K562 (cell line): Measurements from ENCODE around the gene ADAM15. TPM values are rescaled to one million over a fixed set of nuclear protein-coding genes. Genes with fewer than 3 reads are reported as not detected.

Source experiments
- ASH1L ChIP-seq: fragments of 450-650 bp; IDR thresholded peaks from 2 replicates; pipeline ENCODE4 v1.6.1; 2018; ENCODE audit warnings: borderline replicate concordance, mild to moderate bottlenecking, low read depth; ENCODE audit not compliant: partially characterized antibody
- ATF7 ChIP-seq: fragments of 450-650 bp; IDR thresholded peaks from 2 replicates; pipeline ENCODE4 v1.7.1; 2014; ENCODE audit warnings: mild to moderate bottlenecking, moderate library complexity
- EP300 ChIP-seq: IDR thresholded peaks from 2 replicates; pipeline ENCODE4 v1.6.1; 2012; ENCODE audit warnings: low read length, improper control_type of control experiment
- HCFC1 ChIP-seq: IDR thresholded peaks from 2 replicates; pipeline ENCODE4 v1.6.1; 2012; ENCODE audit warnings: low read depth, low read length, improper control_type of control experiment
- HDAC8 ChIP-seq: fragments of 450-650 bp; IDR thresholded peaks from 2 replicates; pipeline ENCODE4 v1.6.1; 2016; ENCODE audit warnings: mild to moderate bottlenecking, missing genetic modification characterization, moderate library complexity, missing compliant biosample characterization
- JUN ChIP-seq, 2 experiments: sonication (generic) in 1 of 2; formaldehyde crosslinking in 1 of 2; IDR thresholded peaks; 2 replicates each; pipeline versions ENCODE4 v1.6.1 to v1.8.0; 2012 to 2022; ENCODE audit warnings: borderline replicate concordance in 2 of 2, mild to moderate bottlenecking in 2 of 2, improper control_type of control experiment in 1 of 2, low read depth in 1 of 2, low read length in 1 of 2, missing genetic modification reagents in 1 of 2
- JUND ChIP-seq, 2 experiments: IDR thresholded peaks; 2 replicates in 1 of 2; 3 replicates in 1 of 2; pipeline ENCODE4 v1.6.1; 2011; ENCODE audit warnings: borderline replicate concordance in 2 of 2, low read depth in 2 of 2, low read length in 2 of 2, improper control_type of control experiment in 1 of 2, missing biosample characterization in 1 of 2, missing genetic modification characterization in 1 of 2, missing genetic modification reagents in 1 of 2
- KLF1 ChIP-seq: fragments of 450-650 bp; IDR thresholded peaks from 2 replicates; pipeline ENCODE4 v1.6.1; 2016; ENCODE audit warnings: missing genetic modification characterization, missing compliant biosample characterization
- MAFG ChIP-seq: fragments of 450-650 bp; conservative IDR thresholded peaks from 2 replicates; pipeline ENCODE4 v1.6.1; 2016; ENCODE audit warnings: missing genetic modification characterization, missing compliant biosample characterization
- PHB2 ChIP-seq: fragments of 450-650 bp; IDR thresholded peaks from 2 replicates; pipeline ENCODE4 v1.6.1; 2017; ENCODE audit warnings: low read depth
- RHOXF2B ChIP-seq: fragments of 250-450 bp; sonication (Bioruptor Pico); conservative IDR thresholded peaks from 2 replicates; pipeline ENCODE4 v1.5.1; 2021
- SMARCB1 ChIP-seq: IDR thresholded peaks from 2 replicates; pipeline ENCODE4 v1.6.1; 2011; ENCODE audit warnings: improper control_type of control experiment, low read depth; ENCODE audit not compliant: insufficient read length
- SP2 ChIP-seq: IDR thresholded peaks from 2 replicates; pipeline ENCODE4 v1.6.1; 2011; ENCODE audit warnings: mild to moderate bottlenecking, low read depth, low read length, moderate library complexity; ENCODE audit not compliant: poor library complexity, severe bottlenecking; ENCODE audit errors: extremely low read depth
- ZC3H8 ChIP-seq: fragments of 450-650 bp; IDR thresholded peaks from 2 replicates; pipeline ENCODE4 v1.6.1; 2017
- ZNF253 ChIP-seq: fragments of 250-450 bp; sonication (Bioruptor Pico); conservative IDR thresholded peaks from 2 replicates; pipeline ENCODE4 v1.6.1; 2021; ENCODE audit warnings: mild to moderate bottlenecking
- ZNF436 ChIP-seq: fragments of 250-450, 450-650 bp; sonication (Bioruptor Pico); formaldehyde crosslinking; IDR thresholded peaks from 2 replicates; pipeline ENCODE4 v1.7.0; 2020; ENCODE audit warnings: mild to moderate bottlenecking
- ZNF79 ChIP-seq: fragments of 250-450 bp; sonication (Bioruptor Pico); IDR thresholded peaks from 2 replicates; pipeline ENCODE4 v1.4.0; 2020; ENCODE audit warnings: low read depth, mild to moderate bottlenecking, moderate library complexity
- polyA plus RNA-seq, 8 experiments: library from polyadenylated mRNA; depleted of rRNA in 4 of 8; stranded (reverse) in 5 of 8; unstranded in 3 of 8; fragments of >200 nt; fragmentation: Nextera tagmentation in 2 of 8; fragmentation: Illumina TruSeq in 1 of 8; extraction: Ambion mirVana in 2 of 8; extraction: Trizol in 1 of 8; gene quantifications; 2 replicates each; pipeline versions ENCODE4 v1.2.1 to v1.2.3, GENCODE V29; 2011 to 2014; ENCODE audit warnings: inconsistent platforms in 1 of 8, missing spikeins in 1 of 8
- total RNA-seq, 7 experiments: library from RNA; depleted of rRNA in 6 of 7; stranded (reverse); fragments of >200 nt in 6 of 7; fragmentation: Illumina TruSeq in 2 of 7; extraction: Trizol in 2 of 7; gene quantifications; 2 replicates each; pipeline versions ENCODE4 v1.2.1 to v1.2.3, GENCODE V29; 2011 to 2021; ENCODE audit warnings: low replicate concordance in 1 of 7
- TF ChIP-seq, protein P1 (sequence below), 2 experiments: fragments of 450-650 bp in 1 of 2; sonication (generic) in 1 of 2; formaldehyde crosslinking in 1 of 2; IDR thresholded peaks in 1 of 2; conservative IDR thresholded peaks in 1 of 2; 2 replicates each; pipeline versions ENCODE4 v1.6.1 to v1.8.1; 2016 to 2023; ENCODE audit warnings: mild to moderate bottlenecking in 2 of 2, moderate library complexity in 2 of 2, inconsistent platforms in 1 of 2, missing genetic modification reagents in 1 of 2
- TF ChIP-seq, protein P2 (sequence below): sonication (generic); formaldehyde crosslinking; IDR thresholded peaks from 2 replicates; pipeline ENCODE4 v1.8.0; 2022; ENCODE audit warnings: missing genetic modification reagents, mild to moderate bottlenecking, borderline replicate concordance
- TF ChIP-seq, protein P3 (sequence below): fragments of 450-650 bp; IDR thresholded peaks from 2 replicates; pipeline ENCODE4 v1.6.1; 2016; ENCODE audit warnings: missing biosample characterization, missing genetic modification characterization
- TF ChIP-seq, protein P4 (sequence below): fragments of 250-450 bp; sonication (Bioruptor Pico); IDR thresholded peaks from 2 replicates; pipeline ENCODE4 v1.4.0; 2020; ENCODE audit warnings: borderline replicate concordance

The ADAM15 gene
- total and polyA plus RNA-seq, 9 of the 15 experiments (the other 6 are each of a cell fraction or from before 2014, with no cell fraction given) = 0.69 to 72.3 (median 32.8) TPM

DNA sequence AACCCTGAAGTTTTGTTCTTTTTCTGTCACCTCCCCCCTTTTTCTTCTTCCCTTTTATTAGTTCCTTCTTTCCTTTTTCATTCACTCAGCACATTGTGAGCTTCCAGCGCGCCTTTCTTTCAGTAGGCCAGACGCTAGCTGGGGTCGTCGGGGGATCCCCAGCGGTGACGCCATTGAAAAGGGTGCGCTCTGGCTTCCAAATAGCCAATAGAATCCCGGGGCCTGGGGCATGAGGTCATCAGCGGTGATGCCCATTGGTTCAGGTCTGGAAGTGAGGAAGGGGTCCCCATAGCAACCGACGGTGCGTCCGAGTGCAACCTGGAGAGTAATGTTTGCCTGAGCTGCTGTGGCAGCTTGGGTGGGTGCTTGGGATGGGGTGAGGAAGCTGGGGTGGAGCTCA is 20.6 kb downstream of the ADAM15 start (continued):
- TF ChIP-seq, protein P1, sequence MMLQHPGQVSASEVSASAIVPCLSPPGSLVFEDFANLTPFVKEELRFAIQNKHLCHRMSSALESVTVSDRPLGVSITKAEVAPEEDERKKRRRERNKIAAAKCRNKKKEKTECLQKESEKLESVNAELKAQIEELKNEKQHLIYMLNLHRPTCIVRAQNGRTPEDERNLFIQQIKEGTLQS (IDR thresholded peaks at IDR 0.05) = peak; percentile 56
- TF ChIP-seq, protein P1 (CRISPR knock-in tag; conservative IDR thresholded peaks at IDR 0.05) = no peak
- TF ChIP-seq ZNF79 (CRISPR knock-in tag) = no peak
- no peak for TF ChIP-seq ZNF436 (CRISPR knock-in tag)
- TF ChIP-seq ASH1L = no peak
- TF ChIP-seq, protein P2, sequence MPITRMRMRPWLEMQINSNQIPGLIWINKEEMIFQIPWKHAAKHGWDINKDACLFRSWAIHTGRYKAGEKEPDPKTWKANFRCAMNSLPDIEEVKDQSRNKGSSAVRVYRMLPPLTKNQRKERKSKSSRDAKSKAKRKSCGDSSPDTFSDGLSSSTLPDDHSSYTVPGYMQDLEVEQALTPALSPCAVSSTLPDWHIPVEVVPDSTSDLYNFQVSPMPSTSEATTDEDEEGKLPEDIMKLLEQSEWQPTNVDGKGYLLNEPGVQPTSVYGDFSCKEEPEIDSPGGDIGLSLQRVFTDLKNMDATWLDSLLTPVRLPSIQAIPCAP (CRISPR knock-in tag) = no peak
- no peak for TF ChIP-seq SP2
- TF ChIP-seq EP300 = no peak
- no peak for TF ChIP-seq HCFC1
- 0 out of 2 replicates have a peak, but pooled peaks have one; percentile 10 for TF ChIP-seq JUN (IDR thresholded peaks at IDR 0.05; ENCODE audit: borderline replicate concordance, low read depth, low read length)
- no peak for TF ChIP-seq JUN (CRISPR knock-in tag; IDR thresholded peaks at IDR 0.05; ENCODE audit: borderline replicate concordance)
- no peak for TF ChIP-seq HDAC8 (tag)
- TF ChIP-seq ATF7 = peak; percentile 94
- TF ChIP-seq, protein P3, sequence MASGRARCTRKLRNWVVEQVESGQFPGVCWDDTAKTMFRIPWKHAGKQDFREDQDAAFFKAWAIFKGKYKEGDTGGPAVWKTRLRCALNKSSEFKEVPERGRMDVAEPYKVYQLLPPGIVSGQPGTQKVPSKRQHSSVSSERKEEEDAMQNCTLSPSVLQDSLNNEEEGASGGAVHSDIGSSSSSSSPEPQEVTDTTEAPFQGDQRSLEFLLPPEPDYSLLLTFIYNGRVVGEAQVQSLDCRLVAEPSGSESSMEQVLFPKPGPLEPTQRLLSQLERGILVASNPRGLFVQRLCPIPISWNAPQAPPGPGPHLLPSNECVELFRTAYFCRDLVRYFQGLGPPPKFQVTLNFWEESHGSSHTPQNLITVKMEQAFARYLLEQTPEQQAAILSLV = no peak
- no peak for TF ChIP-seq KLF1
- no peak for TF ChIP-seq SMARCB1
- TF ChIP-seq MAFG = no peak
- TF ChIP-seq ZC3H8 = no peak
- TF ChIP-seq RHOXF2B = no peak
- TF ChIP-seq ZNF253 = no peak
- TF ChIP-seq, protein P4, sequence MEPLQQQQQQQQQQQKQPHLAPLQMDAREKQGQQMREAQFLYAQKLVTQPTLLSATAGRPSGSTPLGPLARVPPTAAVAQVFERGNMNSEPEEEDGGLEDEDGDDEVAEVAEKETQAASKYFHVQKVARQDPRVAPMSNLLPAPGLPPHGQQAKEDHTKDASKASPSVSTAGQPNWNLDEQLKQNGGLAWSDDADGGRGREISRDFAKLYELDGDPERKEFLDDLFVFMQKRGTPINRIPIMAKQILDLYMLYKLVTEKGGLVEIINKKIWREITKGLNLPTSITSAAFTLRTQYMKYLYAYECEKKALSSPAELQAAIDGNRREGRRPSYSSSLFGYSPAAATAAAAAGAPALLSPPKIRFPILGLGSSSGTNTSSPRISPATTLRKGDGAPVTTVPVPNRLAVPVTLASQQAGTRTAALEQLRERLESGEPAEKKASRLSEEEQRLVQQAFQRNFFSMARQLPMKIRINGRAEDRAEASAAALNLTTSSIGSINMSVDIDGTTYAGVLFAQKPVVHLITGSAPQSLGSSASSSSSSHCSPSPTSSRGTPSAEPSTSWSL (CRISPR knock-in tag) = no peak
- TF ChIP-seq PHB2 = no peak
- TF ChIP-seq JUND (IDR thresholded peaks at IDR 0.05; ENCODE audit: borderline replicate concordance, low read depth, low read length) = peak; percentile 41
- peak; percentile 52; the same call in 1 of the 3 replicates for TF ChIP-seq JUND (tag; IDR thresholded peaks at IDR 0.05; ENCODE audit: borderline replicate concordance, low read depth, low read length)
